Activated naive CD8-positive, alpha-beta T cell treated with anti-CD3 and anti-CD28 coated beads, Interleukin-2, amount 50 U/mL, for 24 hours (primary cell): ENCODE measurements around the gene CLNK.

Source experiments
- ATAC-seq: fragments of 150-1000 bp; cut with Tn5 transposase; one replicate; pipeline ENCODE4 v1.10.0; 2021
- DNase-seq: peaks from one replicate; pipeline ENCODE4 v3.0.0; 2021
- H3K27ac Mint-ChIP-seq: one replicate; pipeline ENCODE4 v1.8.0; 2021; ENCODE audit warnings: mild to moderate bottlenecking, mixed read lengths
- H3K27me3 Mint-ChIP-seq: one replicate; pipeline ENCODE4 v1.8.0; 2021; ENCODE audit warnings: mixed read lengths
- H3K36me3 Mint-ChIP-seq: one replicate; pipeline ENCODE4 v1.8.0; 2021; ENCODE audit warnings: low read depth, mixed read lengths
- H3K4me1 Mint-ChIP-seq: one replicate; pipeline ENCODE4 v1.8.0; 2021; ENCODE audit warnings: mixed read lengths
- H3K4me3 Mint-ChIP-seq: one replicate; pipeline ENCODE4 v1.8.0; 2021; ENCODE audit warnings: mild to moderate bottlenecking, moderate library complexity, mixed read lengths
- H3K9me3 Mint-ChIP-seq: one replicate; pipeline ENCODE4 v1.8.0; 2021; ENCODE audit warnings: mixed read lengths

The CLNK gene

DNA sequence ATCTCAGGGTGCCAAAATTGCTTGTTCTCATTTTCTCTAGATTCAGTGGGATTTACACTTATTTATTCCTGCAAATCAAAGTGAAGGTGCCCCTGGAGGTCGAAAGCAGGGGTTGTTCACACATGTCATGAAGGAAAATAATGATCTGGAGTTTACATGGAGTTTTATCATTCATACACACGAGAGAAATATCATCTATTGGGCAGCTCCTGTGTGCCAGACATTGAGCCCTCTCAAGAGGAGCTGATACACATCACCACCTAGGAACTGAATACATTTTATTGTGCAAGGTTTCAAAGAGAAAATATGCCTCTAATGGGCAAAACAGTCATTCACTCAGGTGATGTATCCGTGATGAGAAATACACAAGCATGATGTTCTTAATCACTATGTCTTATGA, 23.5 kb downstream of the CLNK start:
- DNase-seq (no peak), ATAC-seq (no peak)
- Mint-ChIP-seq H3K9me3 (no peaks in the 10 kb centered on the region), H3K27me3 (no peaks in the 10 kb centered on the region), H3K4me1 (peaks cover 26% of the 10 kb centered on the region), H3K4me3 (no peak overlapping the region), H3K36me3 (no peaks in the 10 kb centered on the region), H3K27ac (no peak overlapping the region)

DNA sequence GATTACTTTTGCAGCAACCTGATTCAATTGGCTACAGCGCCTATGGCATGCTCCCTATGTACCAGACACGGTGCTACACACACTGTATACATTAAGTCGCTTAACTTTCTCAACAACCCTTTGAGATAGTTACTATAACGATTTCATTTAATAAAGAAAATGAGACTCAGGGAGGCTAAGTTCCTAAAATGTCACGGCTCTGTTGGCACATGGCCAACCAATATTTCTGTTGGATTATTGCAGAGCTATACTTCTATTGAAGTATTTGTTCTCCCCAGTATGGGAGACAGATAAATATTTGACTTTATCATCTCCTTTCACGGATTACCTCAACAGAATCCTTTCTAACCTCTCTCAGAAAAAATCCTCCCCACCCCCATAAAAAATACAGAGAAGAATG, 25.3 kb downstream of the CLNK start:
- Mint-ChIP-seq H3K36me3 (no peaks in the 10 kb centered on the region), H3K4me3 (no peak overlapping the region), H3K27me3 (no peaks in the 10 kb centered on the region), H3K9me3 (no peaks in the 10 kb centered on the region), H3K27ac (peak overlapping the region; percentile 14), H3K4me1 (peaks cover 28% of the 10 kb centered on the region)
- no peak for DNase-seq
- no peak for ATAC-seq

DNA sequence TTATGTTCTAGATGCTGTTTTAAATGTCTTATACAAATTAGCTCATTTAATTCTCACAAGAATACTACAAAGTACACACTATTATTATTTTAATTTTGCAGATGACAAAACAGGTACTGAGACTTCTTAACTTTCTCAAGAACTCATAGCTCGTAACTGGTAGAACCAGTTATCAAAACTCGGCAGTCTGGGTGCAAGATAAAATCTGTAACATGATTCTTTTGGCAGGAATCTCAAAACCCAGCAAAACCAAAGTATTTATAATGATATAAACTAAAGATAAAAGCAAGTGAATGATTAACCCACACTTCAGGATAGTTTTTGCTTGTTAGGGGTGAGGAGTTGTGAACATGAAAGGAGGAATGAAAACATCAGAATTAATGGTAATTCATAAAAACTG, 27.6 kb downstream of the CLNK start:
- peak overlapping the region; percentile 14 for H3K4me3 Mint-ChIP-seq
- H3K4me1 Mint-ChIP-seq: peaks cover 26% of the 10 kb centered on the region
- H3K36me3 Mint-ChIP-seq: no peaks in the 10 kb centered on the region
- ATAC-seq (no peak), DNase-seq (no peak)
- H3K27me3 Mint-ChIP-seq: no peaks in the 10 kb centered on the region
- no peak overlapping the region for H3K27ac Mint-ChIP-seq
- no peaks in the 10 kb centered on the region for H3K9me3 Mint-ChIP-seq

DNA sequence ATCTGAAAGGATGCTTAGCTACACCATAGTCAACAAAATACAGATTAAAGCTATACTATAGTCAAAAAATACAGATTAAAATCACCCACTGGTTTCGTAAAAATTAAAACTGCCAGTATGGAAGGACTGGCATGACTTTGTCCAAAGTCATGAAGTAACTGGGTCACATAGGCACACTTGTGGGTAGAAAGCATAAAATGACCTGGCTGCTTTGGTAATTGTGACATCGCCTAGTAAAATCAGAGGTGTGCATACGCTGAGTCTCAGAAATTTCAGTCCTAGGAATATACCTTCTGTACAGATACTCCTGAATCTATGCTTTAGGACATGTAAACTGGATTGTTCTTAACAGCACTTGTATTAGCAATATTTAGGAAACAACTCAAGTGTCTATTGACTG, 28.1 kb downstream of the CLNK start:
- ATAC-seq (no peak), DNase-seq (no peak)
- Mint-ChIP-seq H3K4me3 (peak overlapping the region; percentile 2), H3K27me3 (no peaks in the 10 kb centered on the region), H3K27ac (peak overlapping the region; percentile 6), H3K9me3 (no peaks in the 10 kb centered on the region), H3K36me3 (no peaks in the 10 kb centered on the region), H3K4me1 (peaks cover 26% of the 10 kb centered on the region)

DNA sequence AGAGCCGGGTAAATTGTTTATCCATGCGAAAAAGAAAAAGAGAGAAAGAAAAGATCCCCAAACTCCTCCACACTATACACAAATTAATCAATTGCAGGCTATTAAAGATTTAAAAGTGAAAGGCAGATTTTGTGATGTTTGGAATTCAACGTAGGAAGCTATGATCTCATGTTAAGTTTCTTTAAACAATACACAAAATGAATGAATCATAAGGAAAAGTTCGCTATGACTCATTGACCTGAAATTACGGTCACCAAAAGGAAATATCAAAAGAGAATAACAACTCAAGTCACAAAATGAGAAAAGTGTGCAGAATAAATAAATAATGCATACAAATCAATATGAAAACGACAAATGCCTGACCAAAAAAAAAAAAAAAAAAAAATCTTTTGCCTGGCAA, 28.6 kb downstream of the CLNK start:
- Mint-ChIP-seq H3K4me1 (peaks cover 26% of the 10 kb centered on the region), H3K9me3 (no peaks in the 10 kb centered on the region), H3K27ac (peak overlapping the region; percentile 6), H3K27me3 (no peaks in the 10 kb centered on the region), H3K4me3 (peak overlapping the region; percentile 2), H3K36me3 (no peaks in the 10 kb centered on the region)
- DNase-seq: no peak
- no peak for ATAC-seq

DNA sequence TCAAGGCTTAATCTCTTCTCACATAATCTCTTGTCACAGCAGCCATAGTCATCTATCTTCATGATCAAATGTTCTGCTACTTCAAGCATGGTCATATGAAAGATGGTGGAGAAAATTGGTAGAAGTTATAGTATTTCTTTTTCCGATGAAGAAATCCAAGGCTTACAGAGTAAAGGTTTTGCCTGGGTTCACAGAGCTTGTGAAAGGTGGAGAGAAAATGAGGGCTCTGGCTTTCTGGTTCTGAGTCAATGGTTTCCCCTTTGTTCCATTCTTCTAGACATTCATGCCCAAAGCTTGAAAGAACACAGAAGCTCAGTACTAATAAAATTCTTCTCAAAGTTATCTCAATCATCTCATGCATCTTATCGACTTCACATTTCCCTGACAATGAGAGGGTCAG, 36.1 kb downstream of the CLNK start:
- no peaks in the 10 kb centered on the region for H3K27me3 Mint-ChIP-seq
- no peak overlapping the region for H3K4me3 Mint-ChIP-seq
- no peak overlapping the region for H3K27ac Mint-ChIP-seq
- no peak for DNase-seq
- no peaks in the 10 kb centered on the region for H3K4me1 Mint-ChIP-seq
- no peaks in the 10 kb centered on the region for H3K36me3 Mint-ChIP-seq
- ATAC-seq: no peak
- no peaks in the 10 kb centered on the region for H3K9me3 Mint-ChIP-seq

DNA sequence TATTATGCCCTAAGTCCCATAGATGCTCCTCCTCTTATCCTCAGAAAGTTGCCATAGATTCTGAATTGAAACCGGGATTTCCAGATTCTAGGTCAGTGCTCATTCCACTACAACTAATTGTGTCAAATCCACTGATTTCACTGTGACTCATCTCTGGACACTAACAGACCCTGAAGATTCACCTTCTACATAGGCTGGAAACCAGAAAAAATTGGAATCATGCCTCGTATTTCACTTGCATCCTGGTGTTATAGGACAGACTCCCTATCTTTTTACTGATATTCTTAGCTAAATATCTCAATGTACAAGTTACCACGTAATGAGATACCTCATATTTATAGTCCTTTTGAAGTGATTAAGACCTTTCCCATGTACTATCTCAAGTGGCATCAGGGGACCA, 36.7 kb downstream of the CLNK start:
- Mint-ChIP-seq H3K9me3 (no peaks in the 10 kb centered on the region), H3K4me3 (no peak overlapping the region), H3K27me3 (no peaks in the 10 kb centered on the region), H3K27ac (no peak overlapping the region), H3K36me3 (no peaks in the 10 kb centered on the region), H3K4me1 (no peaks in the 10 kb centered on the region)
- DNase-seq: no peak
- no peak for ATAC-seq

DNA sequence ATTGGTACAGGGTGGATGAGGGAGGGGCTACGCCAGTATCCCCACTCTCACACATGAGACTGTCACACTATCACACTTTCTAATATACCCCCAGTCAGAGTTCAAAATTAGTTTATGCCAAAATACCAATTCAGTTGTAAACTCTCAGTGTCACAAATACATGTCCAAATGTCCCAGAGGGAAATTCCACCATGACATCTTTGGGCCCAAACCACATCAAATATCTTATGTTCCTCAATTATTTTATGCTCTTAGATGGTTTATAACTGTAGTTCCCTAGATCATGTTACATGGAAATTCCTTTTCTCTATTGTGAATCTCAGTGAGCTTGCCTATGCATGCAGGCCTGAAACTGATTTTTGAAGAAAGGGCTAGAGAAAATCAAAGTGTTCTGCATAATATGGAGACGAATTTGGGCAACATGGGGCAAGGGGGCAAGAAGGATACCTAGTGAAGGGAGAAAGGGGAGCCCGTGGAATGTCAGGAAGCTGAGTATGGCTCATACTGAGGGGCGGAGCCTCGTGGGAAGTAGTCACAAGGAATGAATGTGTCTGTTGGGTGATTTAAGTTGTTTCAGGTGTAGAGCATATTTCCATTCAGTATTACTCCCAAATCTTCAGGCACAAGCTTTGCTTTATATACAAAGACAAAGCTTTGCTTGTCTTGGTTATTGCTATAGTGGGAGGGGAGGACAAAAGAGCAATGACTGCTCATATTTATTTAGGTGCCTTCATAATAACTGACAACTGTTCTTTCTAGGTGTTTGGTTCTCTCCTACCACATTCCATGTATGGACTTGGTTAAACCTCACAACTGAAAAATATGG, 40.8 kb downstream of the CLNK start:
- DNase-seq (no peak), ATAC-seq (no peak)
- no peaks in the 10 kb centered on the region for H3K36me3 Mint-ChIP-seq
- peaks cover 4% of the 10 kb centered on the region for H3K9me3 Mint-ChIP-seq
- no peaks in the 10 kb centered on the region for H3K27me3 Mint-ChIP-seq
- H3K27ac Mint-ChIP-seq: no peak overlapping the region
- H3K4me1 Mint-ChIP-seq: peaks cover 13% of the 10 kb centered on the region
- no peak overlapping the region for H3K4me3 Mint-ChIP-seq

DNA sequence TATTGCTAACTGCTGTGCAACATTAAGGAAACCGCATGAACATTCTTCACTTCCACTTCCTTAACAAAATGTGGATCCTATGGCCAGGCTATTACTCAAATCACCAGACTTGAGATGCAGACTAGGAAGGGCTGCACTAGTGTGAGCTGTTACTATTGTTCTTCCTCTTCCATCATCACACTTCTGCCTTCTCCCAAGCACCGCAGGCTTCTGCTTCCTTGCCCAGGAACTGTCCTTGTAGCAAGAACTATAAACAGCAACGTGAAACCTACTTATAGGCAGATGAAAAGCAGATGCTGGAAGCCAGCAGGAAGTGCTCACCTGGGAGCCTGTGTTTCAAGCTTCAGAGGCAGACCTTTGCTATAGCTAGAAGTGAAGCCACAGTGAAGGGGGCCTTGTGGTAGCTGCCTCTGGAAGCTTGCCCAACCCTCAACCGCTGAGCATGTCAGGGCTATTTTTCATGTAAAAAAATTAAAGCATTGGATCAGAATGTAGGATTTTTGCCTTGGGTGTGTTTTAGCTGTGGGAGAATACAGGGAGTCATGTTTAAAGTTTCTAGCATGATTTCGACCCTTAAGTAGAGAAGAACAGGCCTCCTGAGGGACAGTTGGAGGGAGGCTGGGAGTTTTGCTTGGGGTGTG, 43.9 kb downstream of the CLNK start:
- Mint-ChIP-seq H3K27ac (no peak overlapping the region), H3K9me3 (peaks cover 4% of the 10 kb centered on the region), H3K27me3 (no peaks in the 10 kb centered on the region), H3K4me1 (peaks cover 13% of the 10 kb centered on the region), H3K4me3 (no peak overlapping the region), H3K36me3 (no peaks in the 10 kb centered on the region)
- ATAC-seq: no peak
- DNase-seq: no peak

DNA sequence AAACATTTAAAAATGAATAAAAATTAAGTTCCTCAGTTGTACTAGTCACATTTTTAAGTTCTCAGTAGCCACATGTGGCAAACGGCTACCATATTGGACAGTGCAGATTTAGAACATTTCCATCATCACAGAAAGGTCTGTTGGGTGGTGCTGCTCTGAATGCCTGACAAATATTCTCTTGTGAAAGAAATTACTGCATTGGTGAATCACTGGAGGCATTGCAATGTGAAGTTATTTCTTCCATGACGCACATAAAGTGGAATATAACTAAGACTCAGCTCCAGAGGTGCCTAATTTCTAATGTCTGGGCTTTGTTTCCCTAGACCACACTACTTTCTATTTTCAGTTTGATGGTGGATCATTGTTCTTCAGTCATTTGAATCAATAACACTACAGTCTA, 44.9 kb downstream of the CLNK start:
- no peak overlapping the region for H3K27ac Mint-ChIP-seq
- no peak for DNase-seq
- H3K27me3 Mint-ChIP-seq: no peaks in the 10 kb centered on the region
- H3K36me3 Mint-ChIP-seq: no peaks in the 10 kb centered on the region
- ATAC-seq: no peak
- H3K4me1 Mint-ChIP-seq: peaks cover 13% of the 10 kb centered on the region
- H3K9me3 Mint-ChIP-seq: peaks cover 4% of the 10 kb centered on the region
- no peak overlapping the region for H3K4me3 Mint-ChIP-seq

DNA sequence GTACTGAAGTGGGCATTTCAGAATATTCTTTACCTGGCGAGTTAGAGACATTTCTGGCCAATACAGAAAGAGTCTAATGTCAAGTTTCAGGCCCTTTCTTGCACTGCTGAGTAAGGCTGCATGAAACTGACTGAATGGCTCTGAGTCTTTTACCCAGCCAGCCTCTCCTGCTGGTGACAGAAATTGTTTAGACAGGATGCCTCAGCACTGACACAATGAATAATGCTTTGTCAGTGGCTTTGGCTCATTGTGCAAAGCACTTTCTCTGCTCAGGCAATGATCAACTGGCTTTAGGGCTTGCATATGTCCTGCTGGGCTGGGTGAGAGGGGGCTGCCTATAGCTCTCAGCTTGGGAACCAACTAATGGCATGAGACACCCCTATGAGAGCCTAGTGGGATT, 45.5 kb downstream of the CLNK start:
- Mint-ChIP-seq H3K27ac (no peak overlapping the region), H3K36me3 (no peaks in the 10 kb centered on the region), H3K27me3 (no peaks in the 10 kb centered on the region), H3K4me3 (no peak overlapping the region), H3K9me3 (peaks cover 4% of the 10 kb centered on the region), H3K4me1 (peaks cover 13% of the 10 kb centered on the region)
- DNase-seq (no peak), ATAC-seq (no peak)

DNA sequence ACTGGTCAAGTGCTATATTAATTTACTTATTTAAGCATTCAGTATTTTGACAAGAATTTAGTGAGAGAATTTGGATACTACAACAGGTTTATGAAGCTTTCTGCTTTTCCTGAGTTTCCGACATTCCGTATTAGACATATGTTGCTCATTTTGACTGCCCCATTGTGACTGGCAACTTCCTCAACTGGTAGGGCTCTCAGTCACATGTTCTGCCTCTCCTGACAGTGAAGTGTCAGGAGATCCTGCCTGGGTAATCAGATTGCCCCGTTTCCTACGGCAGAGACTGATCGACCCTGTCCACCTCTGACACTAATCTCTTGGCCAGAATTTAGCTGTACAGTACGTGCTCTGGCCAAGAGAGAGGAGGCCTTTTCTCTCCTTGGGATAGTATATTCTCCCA, 49.5 kb downstream of the CLNK start:
- DNase-seq (no peak), ATAC-seq (no peak)
- Mint-ChIP-seq H3K4me3 (no peak overlapping the region), H3K27me3 (no peaks in the 10 kb centered on the region), H3K4me1 (peaks cover 5% of the 10 kb centered on the region), H3K27ac (no peak overlapping the region), H3K36me3 (peaks cover 2% of the 10 kb centered on the region), H3K9me3 (peaks cover 9% of the 10 kb centered on the region)

DNA sequence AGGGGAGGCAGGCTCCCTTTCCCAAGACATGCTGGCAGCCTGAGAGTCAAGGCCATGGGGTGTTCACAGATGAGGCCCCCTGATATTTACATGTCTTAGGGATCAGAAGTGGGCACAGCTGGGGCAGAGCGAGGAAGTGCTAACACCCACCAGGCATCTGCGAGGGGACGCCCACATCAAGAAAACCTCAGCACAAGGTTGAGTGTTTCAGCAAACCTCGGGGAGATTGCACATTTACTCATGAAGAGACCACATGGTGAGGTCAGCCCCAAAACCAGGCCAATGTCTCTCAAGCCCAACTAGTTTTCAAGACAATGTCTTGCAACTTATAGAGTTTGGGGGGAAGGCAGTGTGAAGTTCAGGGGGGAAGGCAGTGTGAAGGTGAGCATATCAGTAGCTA, 55.2 kb downstream of the CLNK start:
- DNase-seq (peak; percentile 9), ATAC-seq (peak; percentile 50)
- Mint-ChIP-seq H3K4me3 (no peak overlapping the region), H3K9me3 (peaks cover 9% of the 10 kb centered on the region), H3K27ac (no peak overlapping the region), H3K36me3 (peaks cover 2% of the 10 kb centered on the region), H3K4me1 (peaks cover 19% of the 10 kb centered on the region), H3K27me3 (no peaks in the 10 kb centered on the region)

DNA sequence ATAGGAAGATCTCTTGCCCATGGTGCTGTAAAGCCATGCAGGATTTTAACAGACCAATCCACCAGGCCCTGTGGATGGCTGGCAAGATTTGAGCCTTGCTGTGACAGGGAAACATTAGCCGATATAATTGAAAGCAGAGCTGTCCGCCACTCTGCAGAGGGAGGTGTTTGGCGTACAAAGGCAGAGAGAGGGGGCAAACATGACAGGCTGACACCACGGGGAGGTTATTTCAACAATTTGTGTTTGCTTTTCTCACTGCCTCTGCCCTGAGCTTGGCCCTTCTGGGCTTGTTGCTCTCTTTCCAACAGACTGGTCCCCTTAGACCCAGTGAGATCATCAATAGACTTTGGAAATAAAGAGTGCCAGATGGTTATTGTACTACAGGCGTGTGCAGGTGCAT, 59.4 kb downstream of the CLNK start:
- peaks cover 18% of the 10 kb centered on the region for H3K4me1 Mint-ChIP-seq

DNA sequence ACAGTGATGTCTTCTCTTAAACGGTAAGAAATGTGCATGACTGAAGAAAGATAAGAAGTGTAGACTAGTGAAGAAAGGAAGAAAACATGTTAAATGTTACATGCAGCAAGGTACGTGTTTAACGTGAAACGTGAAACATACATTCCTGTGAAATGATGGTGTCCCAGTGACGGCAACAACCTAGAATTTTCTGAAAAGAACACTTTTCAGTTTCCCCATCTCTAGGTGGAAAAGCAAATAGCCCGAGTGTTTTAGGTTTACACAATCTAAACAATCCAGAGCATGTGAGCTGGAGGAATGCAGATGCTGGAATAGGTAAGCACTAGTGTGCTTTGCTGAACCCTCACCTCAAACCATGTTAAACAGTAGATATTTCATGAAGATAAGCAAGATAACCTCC, 60.7 kb downstream of the CLNK start:
- no peak overlapping the region for H3K27ac Mint-ChIP-seq
- peaks cover 5% of the 10 kb centered on the region for H3K4me1 Mint-ChIP-seq
- ATAC-seq: no peak
- H3K36me3 Mint-ChIP-seq: no peaks in the 10 kb centered on the region
- H3K27me3 Mint-ChIP-seq: no peaks in the 10 kb centered on the region
- no peak for DNase-seq
- H3K9me3 Mint-ChIP-seq: no peaks in the 10 kb centered on the region
- no peak overlapping the region for H3K4me3 Mint-ChIP-seq

More for the DNA sequence above, 59.4 kb downstream of the CLNK start:
- H3K27me3 Mint-ChIP-seq: no peaks in the 10 kb centered on the region
- no peaks in the 10 kb centered on the region for H3K36me3 Mint-ChIP-seq
- no peak for DNase-seq
- no peak overlapping the region for H3K4me3 Mint-ChIP-seq
- H3K9me3 Mint-ChIP-seq: no peaks in the 10 kb centered on the region
- no peak for ATAC-seq
- no peak overlapping the region for H3K27ac Mint-ChIP-seq
